ENCODE data around the gene MRPL41. TPM values are rescaled to one million over a fixed set of nuclear protein-coding genes. Genes with fewer than 3 reads are reported as not detected.
"Not testable (repeated sequence)": the region's sequence is repeated elsewhere in the genome, so short reads cannot be mapped to it uniquely, and the experiment has no call there.

The MRPL41 gene
- total RNA-seq, 4 donors from 2014 or later = 8.6 to 47.9 (median 30.5) TPM

GRCh38 chr9:137524981-137525317 lies 26.7 kb upstream of the MRPL41 start:
- intact Hi-C loops (cut with DNase I; ENCODE audit: low total_unique reads) = no loop called here
- H3K9me3 ChIP-seq = no peaks in the 10 kb centered on the region
- no peaks in the 10 kb centered on the region for H3K36me3 ChIP-seq
- no peak overlapping the region for H3K4me3 ChIP-seq
- H3K27me3 ChIP-seq = no peaks in the 10 kb centered on the region
- H3K27ac ChIP-seq = no peak overlapping the region
- no peaks in the 10 kb centered on the region for H3K4me1 ChIP-seq
- no peak for DNase-seq
- TF ChIP-seq CTCF (IDR thresholded peaks at IDR 0.05) (no peak), POLR2A (IDR thresholded peaks at IDR 0.05) (no peak)

- Histone ChIP-seq H3K4me3 (no peak overlapping the region), H3K4me1 (no peaks in the 10 kb centered on the region), H3K27ac (peak overlapping the region in 1 of 2 donors; percentile 55), H3K9me3 (no peaks in the 10 kb centered on the region), H3K36me3 (no peaks in the 10 kb centered on the region), H3K27me3 (no peaks in the 10 kb centered on the region)
- DNase-seq = no peak
- TF ChIP-seq CTCF (IDR thresholded peaks at IDR 0.05) (no peak), POLR2A (IDR thresholded peaks at IDR 0.05) (no peak)
- intact Hi-C loops (cut with DNase I; ENCODE audit: low total_unique reads) = no loop called here
Observed at GRCh38 chr9:137530331-137530730, 21.3 kb upstream of the MRPL41 start.

- Histone ChIP-seq H3K9me3 (no peaks in the 10 kb centered on the region), H3K36me3 (no peaks in the 10 kb centered on the region), H3K27me3 (no peaks in the 10 kb centered on the region), H3K27ac (peak overlapping the region; percentile 5 to 55), H3K4me3 (no peak overlapping the region), H3K4me1 (no peaks in the 10 kb centered on the region)
- TF ChIP-seq CTCF (IDR thresholded peaks at IDR 0.05) (no peak), POLR2A (IDR thresholded peaks at IDR 0.05) (no peak)
- intact Hi-C loops (cut with DNase I; ENCODE audit: low total_unique reads) = no loop called here
- no peak for DNase-seq
Observed at GRCh38 chr9:137531099-137531765, 20.4 kb upstream of the MRPL41 start.

- DNase-seq; intact Hi-C loops (cut with DNase I; ENCODE audit: low total_unique reads); H3K27ac ChIP-seq; H3K36me3 ChIP-seq; H3K9me3 ChIP-seq; H3K4me3 ChIP-seq; H3K4me1 ChIP-seq; H3K27me3 ChIP-seq: not testable (repeated sequence)
Observed at GRCh38 chr9:137532891-137533468, 18.7 kb upstream of the MRPL41 start.

- H3K9me3 ChIP-seq = no peaks in the 10 kb centered on the region
- no peak overlapping the region for H3K27ac ChIP-seq
- H3K36me3 ChIP-seq = no peaks in the 10 kb centered on the region
- no peaks in the 10 kb centered on the region for H3K4me1 ChIP-seq
- no peak overlapping the region for H3K4me3 ChIP-seq
- DNase-seq = no peak
- intact Hi-C loops (cut with DNase I; ENCODE audit: low total_unique reads) = no loop called here
- no peaks in the 10 kb centered on the region for H3K27me3 ChIP-seq
- TF ChIP-seq CTCF (IDR thresholded peaks at IDR 0.05) (peak; percentile 49 to 70 (median 62)), POLR2A (IDR thresholded peaks at IDR 0.05) (no peak)
Observed at GRCh38 chr9:137534256-137535119, 17.2 kb upstream of the MRPL41 start.

All from uterus (tissue), 4 donors.